Endothelial cell of umbilical vein (primary cell): ENCODE results near the gene SERGEF. TPM values are rescaled to one million over a fixed set of nuclear protein-coding genes. Genes with fewer than 3 reads are reported as not detected.

Experiments
- BruUV-seq: library from RNA; stranded (reverse); fragments of 400-500 nt; replicated peaks from 2 replicates; lab custom pipeline; 2021; lab: Mats Ljungman, UMichigan
- CTCF ChIA-PET: fragments of 300-600, 350-600 bp; sonication (Branson Sonifier 250); formaldehyde crosslinking; loops from one replicate; lab custom pipeline; 2021; ENCODE audit warnings: antibody characterized with exemption, inconsistent platforms; lab: Charles Lee
- POLR2A ChIA-PET: fragments of 300-600, 350-600 bp; sonication (Branson Sonifier 250); formaldehyde crosslinking; loops from one replicate; lab custom pipeline; 2021; ENCODE audit warnings: antibody characterized with exemption, inconsistent platforms; lab: Charles Lee
- DNase-seq: peaks from one replicate; pipeline ENCODE4 v3.0.0-alpha.2; 2011; ENCODE audit warnings: low read depth, low spot score
- FAIRE-seq: peaks from 2 replicates; lab custom pipeline; 2011; peaks lifted over from hg19 to GRCh38; lab: Jason Lieb, UNC
- H2AFZ ChIP-seq: 2 replicates; pipeline ENCODE4 v1.6.0; 2012; ENCODE audit warnings: low read depth, low read length, control low read depth, inconsistent platforms
- H3K27ac ChIP-seq: 2 replicates; pipeline ENCODE4 v1.5.1; 2011; ENCODE audit warnings: low read depth, mild to moderate bottlenecking, control low read depth, low read length, moderate library complexity; ENCODE audit not compliant: insufficient read depth
- H3K27me3 ChIP-seq, 2 experiments: 2 replicates each; pipeline versions ENCODE4 v1.6.0 to v1.6.1; 2011; ENCODE audit warnings: low read length in 2 of 2, mixed read lengths in 1 of 2; ENCODE audit not compliant: control insufficient read depth in 2 of 2, insufficient read depth in 2 of 2
- H3K36me3 ChIP-seq, 2 experiments: 2 replicates in 1 of 2; 3 replicates in 1 of 2; pipeline ENCODE4 v1.5.1; 2011; ENCODE audit warnings: low read length in 2 of 2, mild to moderate bottlenecking in 1 of 2, moderate library complexity in 1 of 2; ENCODE audit not compliant: control insufficient read depth in 2 of 2, insufficient read depth in 2 of 2; ENCODE audit errors: extremely low read depth in 1 of 2
- H3K4me1 ChIP-seq: 3 replicates; pipeline ENCODE4 v1.5.1; 2011; ENCODE audit warnings: mild to moderate bottlenecking, low read length; ENCODE audit not compliant: control insufficient read depth, insufficient read depth; ENCODE audit errors: extremely low read depth
- H3K4me2 ChIP-seq: 2 replicates; pipeline ENCODE4 v1.6.1; 2011; ENCODE audit warnings: low read length, control low read depth, mixed read lengths; ENCODE audit not compliant: insufficient read depth
- H3K4me3 ChIP-seq, 3 experiments: fragments of 200-600 bp in 1 of 3; sonication (generic), shearing (Covaris generic) in 1 of 3; replicated peaks in 1 of 3; 2 replicates each; pipeline ENCODE4 v1.5.1; 2011 to 2016; ENCODE audit warnings: control low read depth in 3 of 3, low read length in 3 of 3, mild to moderate bottlenecking in 2 of 3, inconsistent platforms in 1 of 3, low read depth in 1 of 3, moderate library complexity in 1 of 3; ENCODE audit not compliant: insufficient read depth in 1 of 3
- H3K79me2 ChIP-seq: 2 replicates; pipeline ENCODE4 v1.6.0; 2012; ENCODE audit warnings: low read length, inconsistent platforms; ENCODE audit not compliant: control insufficient read depth, insufficient read depth
- H3K9ac ChIP-seq: replicated peaks from 2 replicates; pipeline ENCODE3; 2011; ENCODE audit warnings: low read length, control low read depth; ENCODE audit not compliant: insufficient read depth; ENCODE audit errors: extremely low read depth
- H3K9me1 ChIP-seq: replicated peaks from 3 replicates; pipeline ENCODE4 v1.6.0; 2011; ENCODE audit warnings: mild to moderate bottlenecking, low read length; ENCODE audit not compliant: control insufficient read depth, insufficient read depth; ENCODE audit errors: extremely low read depth
- H3K9me3 ChIP-seq: replicated peaks from 2 replicates; pipeline ENCODE4 v1.5.1; 2012; ENCODE audit warnings: low read length, inconsistent platforms; ENCODE audit not compliant: control insufficient read depth, insufficient read depth
- H4K20me1 ChIP-seq: replicated peaks from 2 replicates; pipeline ENCODE3; 2011; ENCODE audit warnings: mild to moderate bottlenecking, low read length; ENCODE audit not compliant: control insufficient read depth, insufficient read depth; ENCODE audit errors: extremely low read depth
- EZH2 ChIP-seq: IDR thresholded peaks from 2 replicates; pipeline ENCODE4 v1.6.1; 2012; ENCODE audit warnings: borderline replicate concordance, low read depth, mild to moderate bottlenecking, moderate library complexity, low read length, inconsistent platforms; ENCODE audit not compliant: severe bottlenecking
- FOS ChIP-seq: IDR thresholded peaks from 2 replicates; pipeline ENCODE4 v1.6.1; 2011; ENCODE audit warnings: mild to moderate bottlenecking, low read length, moderate library complexity, borderline replicate concordance; ENCODE audit not compliant: insufficient read depth
- GATA2 ChIP-seq: IDR thresholded peaks from 2 replicates; pipeline ENCODE4 v1.7.0; 2011; ENCODE audit warnings: low read depth, mild to moderate bottlenecking, moderate library complexity, mixed read lengths, low read length; ENCODE audit not compliant: insufficient read length, insufficient read depth
- JUN ChIP-seq: IDR thresholded peaks from 2 replicates; pipeline ENCODE4 v1.6.1; 2011; ENCODE audit warnings: borderline replicate concordance, low read depth; ENCODE audit not compliant: insufficient read length, insufficient read depth
- MYC ChIP-seq: IDR thresholded peaks from one replicate; pipeline ENCODE4 v1.6.1; 2011; ENCODE audit warnings: mild to moderate bottlenecking, low read depth, low read length
- POLR2A ChIP-seq: IDR thresholded peaks from 2 replicates; pipeline ENCODE4 v1.6.1; 2012; ENCODE audit warnings: low read depth, mild to moderate bottlenecking, control low read depth, low read length
- POLR2AphosphoS5 ChIP-seq: IDR thresholded peaks from 2 replicates; pipeline ENCODE4 v1.6.1; 2012; ENCODE audit warnings: low read depth, mild to moderate bottlenecking, control low read depth, low read length, moderate library complexity; ENCODE audit not compliant: insufficient read depth
- dilution Hi-C: fragments of 300-500 bp; cut with MboI; formaldehyde crosslinking; loops from one replicate; pipeline ENCODE4 v1.15.0; 2019; ENCODE audit warnings: low sequenced_read_pairs; ENCODE audit not compliant: extremely low pct_ligation_motif_present
- intact Hi-C: fragments of 100-400 bp; cut with micrococcal nuclease; formaldehyde crosslinking; loops from one replicate; pipeline ENCODE4 v1.10.0; 2022
- polyA plus RNA-seq, 4 experiments: library from polyadenylated mRNA; depleted of rRNA in 3 of 4; stranded (reverse) in 3 of 4; unstranded in 1 of 4; fragments of >200 nt; gene quantifications; 2 replicates each; pipeline versions ENCODE4 v1.2.1 to v1.2.3, GENCODE V29; 2011 to 2012; ENCODE audit warnings: missing spikeins in 1 of 4
- total RNA-seq: library from RNA; stranded (reverse); gene quantifications from 2 replicates; pipeline ENCODE4 v1.2.3, GENCODE V29; 2021
- TF ChIP-seq, protein P1 (sequence below): IDR thresholded peaks from 2 replicates; pipeline ENCODE4 v1.6.1; 2011; ENCODE audit not compliant: insufficient read depth, insufficient read length
- TF ChIP-seq, protein P2 (sequence below), 2 donors: IDR thresholded peaks; 1 replicate in 1 of 2; 2 replicates in 1 of 2; pipeline ENCODE4 v1.5.1; 2011; ENCODE audit warnings: low read length in 2 of 2, mild to moderate bottlenecking in 2 of 2, moderate library complexity in 2 of 2, control low read depth in 1 of 2, inconsistent platforms in 1 of 2, low read depth in 1 of 2; ENCODE audit not compliant: insufficient read depth in 1 of 2; ENCODE audit errors: extremely low read depth in 1 of 2

The SERGEF gene
- total and polyA plus RNA-seq, 2 donors (not counting 3 experiments of a cell fraction or from before 2014, with no cell fraction given): 8.7 to 16.7 TPM

DNA sequence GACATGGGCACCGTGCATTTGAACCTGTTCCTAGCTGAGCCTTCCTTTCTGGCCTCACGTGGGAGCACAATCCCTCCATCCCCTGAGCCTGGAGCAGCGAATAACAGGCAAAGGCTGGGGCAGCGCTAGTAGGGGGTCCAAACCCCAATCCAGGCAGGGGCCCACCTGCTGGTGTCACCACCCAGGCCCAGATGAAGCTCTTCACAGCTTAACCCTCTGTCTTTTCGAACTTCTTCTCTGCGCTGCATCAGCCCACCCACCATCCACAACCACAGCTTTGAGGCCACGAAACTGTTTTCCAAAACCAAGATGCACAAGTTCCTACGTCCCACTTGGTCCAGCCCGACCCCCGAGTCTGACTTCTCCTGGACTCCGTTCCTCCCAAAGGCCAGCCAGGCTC lies 266.8 kb downstream of the SERGEF start:
- intact Hi-C loops: no loop called here
- ChIA-PET POLR2A (no interaction called here), CTCF (interaction anchor here (1.1 to 2.3 kb wide), 4 partner anchors 12 to 227 kb away, joined by 3 to 6 read pairs (median 5); partner anchors contain the start of gene KCNC1)
- no TSS peak for BruUV-seq
- no peak overlapping the region for H3K4me3 ChIP-seq
- H3K4me1 ChIP-seq: no peaks in the 10 kb centered on the region
- no peak for TF ChIP-seq GATA2
- no peak for TF ChIP-seq POLR2A
- TF ChIP-seq EZH2: no peak
- TF ChIP-seq, protein P1, sequence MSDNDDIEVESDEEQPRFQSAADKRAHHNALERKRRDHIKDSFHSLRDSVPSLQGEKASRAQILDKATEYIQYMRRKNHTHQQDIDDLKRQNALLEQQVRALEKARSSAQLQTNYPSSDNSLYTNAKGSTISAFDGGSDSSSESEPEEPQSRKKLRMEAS: no peak
- no peak for TF ChIP-seq MYC
- TF ChIP-seq JUN: no peak
- TF ChIP-seq POLR2AphosphoS5: no peak
- no peak for TF ChIP-seq FOS
- TF ChIP-seq, protein P2, sequence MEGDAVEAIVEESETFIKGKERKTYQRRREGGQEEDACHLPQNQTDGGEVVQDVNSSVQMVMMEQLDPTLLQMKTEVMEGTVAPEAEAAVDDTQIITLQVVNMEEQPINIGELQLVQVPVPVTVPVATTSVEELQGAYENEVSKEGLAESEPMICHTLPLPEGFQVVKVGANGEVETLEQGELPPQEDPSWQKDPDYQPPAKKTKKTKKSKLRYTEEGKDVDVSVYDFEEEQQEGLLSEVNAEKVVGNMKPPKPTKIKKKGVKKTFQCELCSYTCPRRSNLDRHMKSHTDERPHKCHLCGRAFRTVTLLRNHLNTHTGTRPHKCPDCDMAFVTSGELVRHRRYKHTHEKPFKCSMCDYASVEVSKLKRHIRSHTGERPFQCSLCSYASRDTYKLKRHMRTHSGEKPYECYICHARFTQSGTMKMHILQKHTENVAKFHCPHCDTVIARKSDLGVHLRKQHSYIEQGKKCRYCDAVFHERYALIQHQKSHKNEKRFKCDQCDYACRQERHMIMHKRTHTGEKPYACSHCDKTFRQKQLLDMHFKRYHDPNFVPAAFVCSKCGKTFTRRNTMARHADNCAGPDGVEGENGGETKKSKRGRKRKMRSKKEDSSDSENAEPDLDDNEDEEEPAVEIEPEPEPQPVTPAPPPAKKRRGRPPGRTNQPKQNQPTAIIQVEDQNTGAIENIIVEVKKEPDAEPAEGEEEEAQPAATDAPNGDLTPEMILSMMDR (IDR thresholded peaks at IDR 0.05; ENCODE audit: extremely low read depth in 1 of 2, insufficient read depth in 1 of 2, low read depth in 1 of 2, low read length in 2 of 2): no peak
- H3K9ac ChIP-seq: no peak overlapping the region
- no peaks in the 10 kb centered on the region for H3K36me3 ChIP-seq
- dilution Hi-C loops: no loop called here
- H2AFZ ChIP-seq: no peak overlapping the region
- no peaks in the 10 kb centered on the region for H4K20me1 ChIP-seq
- no peaks in the 10 kb centered on the region for H3K9me3 ChIP-seq
- no peaks in the 10 kb centered on the region for H3K79me2 ChIP-seq
- no peaks in the 10 kb centered on the region for H3K9me1 ChIP-seq
- FAIRE-seq (no peak), DNase-seq (no peak)
- no peak overlapping the region for H3K4me2 ChIP-seq
- no peak overlapping the region for H3K27ac ChIP-seq
- H3K27me3 ChIP-seq: no peaks in the 10 kb centered on the region
